HG02870 (cell line): ENCODE results near the gene ADAMTSL1.

Source experiments
- ATAC-seq: cut with Tn5 transposase; IDR thresholded peaks from one replicate; pipeline ENCODE4 v1.9.1; 2021; ENCODE audit warnings: mild to moderate bottlenecking, moderate library complexity; ENCODE audit not compliant: unreplicated experiment

The ADAMTSL1 gene

DNA sequence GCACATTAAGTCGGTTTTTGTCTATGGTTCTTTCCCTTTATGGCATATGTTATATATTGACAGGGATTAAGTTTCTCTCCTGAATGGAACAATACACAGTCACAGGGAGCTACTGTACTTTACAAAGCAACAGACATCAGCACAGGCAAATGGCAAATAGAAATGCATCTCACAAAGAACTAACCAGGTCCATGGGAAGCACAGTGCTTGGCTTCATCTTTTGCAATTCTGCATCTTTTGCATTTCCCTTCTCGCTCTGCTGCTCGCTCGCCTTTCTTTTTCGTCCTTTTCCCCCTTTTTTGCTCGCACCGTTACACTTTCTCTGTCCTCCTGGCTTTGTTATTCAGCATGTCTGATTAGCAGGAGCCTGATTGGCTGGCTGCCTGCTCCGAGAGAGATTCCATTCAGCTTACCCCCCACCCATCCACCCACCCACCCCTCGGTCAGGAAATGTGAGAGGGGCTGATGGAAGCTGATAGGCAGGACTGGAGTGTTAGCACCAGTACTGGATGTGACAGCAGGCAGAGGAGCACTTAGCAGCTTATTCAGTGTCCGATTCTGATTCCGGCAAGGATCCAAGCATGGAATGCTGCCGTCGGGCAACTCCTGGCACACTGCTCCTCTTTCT is at the start of gene ADAMTSL1:
ADAMTSL1 (plus strand) TSS at position 502 of the 628 bp plus-strand sequence; CDS start at position 582, 80 bp downstream.
- no peak for ATAC-seq

DNA sequence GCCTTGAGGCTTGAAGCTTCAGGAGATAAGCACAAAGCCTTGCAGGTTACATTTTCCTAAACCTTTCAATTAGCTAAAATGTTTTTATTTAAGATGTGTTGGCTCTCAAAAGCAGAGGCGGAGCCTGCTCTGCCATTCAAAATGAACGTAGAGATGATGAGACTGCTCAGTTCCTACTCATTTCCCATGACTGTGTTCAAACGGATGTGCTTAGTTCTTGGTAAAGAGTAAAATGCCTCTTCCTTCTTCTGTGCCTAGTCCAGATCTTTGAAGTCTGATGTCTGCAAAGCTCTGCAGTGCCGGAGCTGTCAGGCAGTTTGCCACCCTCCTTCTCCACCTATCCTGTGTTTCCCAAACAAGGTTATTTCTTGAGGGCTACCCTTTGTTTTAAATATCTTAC is 46.3 kb upstream of the ADAMTSL1 start:
- ATAC-seq: no peak

DNA sequence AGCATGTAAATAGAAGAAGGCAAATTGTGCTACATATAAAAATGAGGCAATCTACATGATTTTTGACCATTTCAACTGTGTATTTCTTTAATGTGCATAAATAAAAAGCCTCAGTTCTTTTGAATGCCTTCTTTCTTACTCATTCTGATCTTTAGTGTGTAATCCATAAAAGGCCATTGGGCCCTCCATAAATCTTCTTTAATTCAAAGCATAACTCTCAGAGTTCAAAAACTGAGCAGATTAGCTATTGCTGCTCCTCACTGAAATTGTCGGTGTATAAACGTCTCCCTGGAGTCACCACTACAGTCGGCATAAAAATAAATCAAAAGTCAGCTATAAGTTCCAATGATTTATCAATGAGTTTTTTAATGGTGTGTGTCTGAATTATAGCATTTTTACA is 45.3 kb upstream of the ADAMTSL1 start:
- ATAC-seq: no peak

DNA sequence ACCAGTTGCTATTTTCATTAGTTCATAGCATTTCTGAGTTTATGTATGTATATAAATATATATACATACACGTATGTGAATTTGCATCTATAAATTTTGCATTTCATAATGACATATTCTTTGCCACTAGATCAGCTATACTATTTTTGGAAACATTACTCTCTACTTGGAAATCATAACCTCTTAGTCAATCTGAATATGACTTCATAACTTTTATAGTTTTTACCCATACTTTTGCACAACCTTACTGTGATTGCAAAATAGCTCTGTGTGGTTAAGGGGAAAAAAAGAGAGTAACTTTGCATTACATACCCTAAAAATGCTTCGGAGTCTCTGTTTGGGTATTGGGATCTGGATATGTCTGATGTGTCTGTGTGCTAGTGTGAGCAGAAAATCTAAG is 44.9 kb upstream of the ADAMTSL1 start:
- no peak for ATAC-seq

GRCh38 chr9:18433620-18434019 is 40.3 kb upstream of the ADAMTSL1 start:
- no peak for ATAC-seq

DNA sequence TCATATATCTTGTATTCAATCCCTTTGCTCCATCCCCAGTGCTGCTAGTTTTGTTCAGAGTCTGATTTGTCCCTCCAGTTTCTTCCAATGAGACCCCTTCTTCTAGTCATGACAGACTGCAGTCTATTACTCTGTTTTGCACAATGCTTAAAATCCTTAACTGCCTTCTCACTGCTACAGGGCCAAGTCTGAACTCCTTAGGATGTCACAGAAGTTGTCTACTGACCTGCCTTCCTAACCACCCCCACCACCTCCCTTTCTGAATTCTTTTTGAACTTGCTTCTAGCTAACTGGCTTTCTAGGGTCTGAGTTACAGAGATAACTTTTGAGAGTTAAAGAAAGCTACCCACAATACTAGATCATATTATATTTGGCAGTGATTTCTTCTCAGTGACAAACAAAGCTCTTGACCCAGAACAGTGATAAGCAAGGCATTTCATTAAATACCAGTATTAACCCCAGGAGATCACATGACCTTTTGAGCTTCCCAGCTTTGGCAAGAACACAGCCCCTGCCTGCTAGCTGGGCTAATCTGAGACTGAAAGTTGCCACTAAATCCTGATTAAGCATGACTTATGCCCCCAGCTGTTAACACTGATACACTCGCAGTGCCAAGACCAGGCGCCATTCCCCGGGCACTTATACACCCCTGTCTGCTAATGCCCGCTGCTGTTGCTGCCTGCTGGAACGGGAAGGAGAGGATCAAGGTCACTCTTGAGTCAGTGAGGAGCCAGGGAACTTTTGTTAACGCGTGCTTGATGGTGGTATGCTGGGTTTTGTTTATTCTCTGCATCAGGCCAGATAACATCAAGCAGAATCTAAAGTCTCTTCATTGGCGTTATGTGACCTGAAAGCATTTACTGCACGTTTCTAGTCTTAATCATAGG is 36.4 kb upstream of the ADAMTSL1 start:
- ATAC-seq: no peak

- no peak for ATAC-seq
Measured at GRCh38 chr9:18438300-18438925, 35.5 kb upstream of the ADAMTSL1 start.

- ATAC-seq: no peak
Measured at GRCh38 chr9:18438951-18439350, 35.0 kb upstream of the ADAMTSL1 start.

DNA sequence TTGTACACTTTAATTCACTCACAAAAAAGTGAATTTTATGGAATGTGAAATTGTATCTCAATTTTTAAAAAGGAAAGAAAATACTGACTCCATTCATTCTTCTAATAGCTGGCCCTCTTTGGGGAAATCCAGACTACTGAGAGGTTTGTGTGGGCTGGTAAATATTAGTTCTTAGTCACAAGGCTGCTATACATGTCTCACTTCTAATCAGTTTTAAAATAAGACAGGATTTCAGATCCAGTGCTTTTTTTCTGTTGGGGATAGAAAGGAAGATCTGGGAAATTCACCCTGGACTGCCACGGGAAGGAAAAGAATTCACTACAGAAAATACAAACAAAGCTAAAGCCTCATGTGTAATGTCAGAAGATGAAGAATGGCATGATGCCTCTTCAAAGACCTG is 32.7 kb upstream of the ADAMTSL1 start:
- ATAC-seq: no peak

DNA sequence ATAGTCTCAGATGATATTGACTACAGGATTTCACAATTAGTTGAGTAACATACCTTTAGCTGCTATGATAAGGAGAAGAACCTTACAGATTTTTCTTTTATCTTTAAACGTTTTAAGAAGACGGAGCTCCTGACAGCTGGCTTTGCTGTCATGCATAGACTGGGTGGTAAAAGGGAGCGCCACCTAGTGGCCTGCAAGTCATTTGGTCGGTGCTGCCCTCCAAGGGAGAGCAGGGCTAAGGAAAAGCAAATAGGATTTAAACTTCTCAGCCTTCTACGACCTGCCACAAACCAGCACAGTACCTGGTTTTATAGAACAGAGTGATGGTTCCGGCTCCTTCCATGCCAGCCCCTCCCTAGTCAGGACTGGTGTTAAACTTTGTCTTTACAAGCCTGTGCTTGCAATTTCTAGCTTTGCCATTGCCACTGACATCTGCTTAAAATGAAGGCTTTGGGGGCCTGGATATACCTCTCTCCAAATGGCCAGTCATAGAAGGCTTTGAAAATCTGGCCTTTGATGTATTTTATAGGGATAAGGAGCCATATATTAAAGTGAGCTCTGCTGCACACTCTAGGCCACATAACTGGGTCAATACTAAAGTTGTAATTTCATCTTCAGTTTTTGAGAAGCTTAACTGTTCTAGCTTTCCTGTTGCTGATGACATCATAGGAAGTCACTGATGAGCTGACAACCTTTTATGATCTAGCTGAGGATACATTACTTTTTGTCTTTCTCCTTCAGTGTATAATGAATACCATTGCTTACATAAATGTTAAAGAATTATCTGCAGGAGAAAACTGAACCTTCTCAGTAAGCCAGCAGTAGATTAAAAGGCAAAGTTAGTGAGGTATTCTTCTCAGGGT is 31.1 kb upstream of the ADAMTSL1 start:
- peak; percentile 94 for ATAC-seq

DNA sequence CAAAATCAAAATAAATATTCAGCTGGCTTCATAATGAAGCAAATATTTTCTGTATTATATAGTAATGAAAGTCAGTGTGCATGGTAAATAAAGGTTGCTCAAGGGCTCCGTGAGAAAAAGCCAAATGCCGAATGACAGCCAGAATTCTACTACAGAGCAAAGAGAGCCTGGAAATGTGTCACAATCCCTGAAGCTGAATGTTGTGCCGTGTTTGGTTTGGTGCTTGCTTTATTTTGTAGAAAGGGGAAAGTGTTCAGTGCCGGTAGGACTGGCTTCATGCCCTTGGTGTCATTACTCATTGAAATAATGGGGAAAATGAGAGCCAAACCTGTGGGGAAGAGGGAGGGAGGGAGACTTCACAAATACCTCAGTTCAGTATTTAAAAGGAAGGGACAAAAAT is 26.8 kb upstream of the ADAMTSL1 start:
- ATAC-seq: no peak

GRCh38 chr9:18447541-18447940 is 26.4 kb upstream of the ADAMTSL1 start:
- no peak for ATAC-seq

GRCh38 chr9:18448101-18448500 is 25.9 kb upstream of the ADAMTSL1 start:
- ATAC-seq: no peak

DNA sequence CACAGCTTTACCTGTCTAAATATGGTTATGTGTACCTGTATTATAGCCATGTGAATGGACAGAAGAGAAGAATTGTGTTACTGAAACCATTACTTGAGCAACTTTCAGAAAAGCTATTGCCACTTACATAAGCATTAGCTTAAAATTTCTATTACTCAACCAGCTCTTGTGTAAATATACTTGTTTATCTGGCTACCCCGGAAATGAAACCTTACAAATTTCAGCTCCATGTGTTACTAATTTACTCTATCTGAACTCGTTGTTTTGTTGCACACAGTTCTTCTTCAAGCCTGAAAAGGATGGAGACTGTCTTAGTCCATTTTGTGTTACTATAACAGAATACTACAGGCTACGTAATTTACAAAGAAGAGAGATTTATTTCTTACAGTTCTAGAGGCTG is 22.5 kb upstream of the ADAMTSL1 start:
- no peak for ATAC-seq

DNA sequence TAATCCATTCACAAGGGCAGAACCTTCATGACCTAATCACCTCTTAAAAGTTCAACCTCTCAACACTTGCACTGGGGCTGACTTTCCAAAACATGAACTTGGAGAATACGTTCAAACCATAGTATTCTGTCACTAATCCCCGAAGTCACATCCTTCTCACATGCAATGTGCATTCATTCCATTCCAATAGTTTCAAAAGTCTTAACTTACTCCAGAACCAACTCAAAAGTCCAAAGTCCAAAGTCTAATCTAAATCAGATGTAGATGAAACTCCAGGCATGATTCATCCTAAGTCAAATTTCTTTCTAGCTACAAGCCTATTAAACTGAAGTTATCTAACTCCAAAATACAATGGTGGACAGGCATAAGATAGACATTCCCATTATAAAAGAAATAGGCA is 21.7 kb upstream of the ADAMTSL1 start:
- ATAC-seq: no peak

DNA sequence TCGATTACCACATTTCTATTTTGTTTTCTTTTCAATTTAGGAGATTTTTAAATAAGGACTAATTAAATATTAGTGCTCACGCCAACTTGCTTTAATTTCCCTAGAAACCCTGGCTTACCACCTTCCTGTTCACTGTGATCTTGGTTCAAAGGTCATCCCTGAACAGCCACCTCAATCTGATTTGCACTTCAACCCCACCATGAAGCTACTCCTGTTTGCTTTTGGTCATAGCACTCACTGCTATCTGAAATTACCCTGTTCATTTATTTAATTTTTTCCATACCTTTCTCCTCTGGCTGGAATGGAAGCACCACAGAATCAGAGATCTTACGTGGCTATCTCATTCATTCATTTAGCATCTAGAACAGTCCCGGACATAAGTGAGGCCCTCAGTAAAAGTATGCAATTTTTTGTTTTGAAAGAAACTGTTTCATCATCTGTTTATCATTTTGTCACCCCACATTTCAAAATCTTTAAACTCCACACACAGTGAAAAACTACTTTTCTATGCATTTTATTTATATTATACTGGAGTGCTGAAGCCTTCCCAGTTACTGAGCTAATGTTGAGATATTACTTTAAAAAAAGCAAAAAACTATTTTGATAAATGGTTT is 17.2 kb upstream of the ADAMTSL1 start:
- ATAC-seq: no peak

GRCh38 chr9:18457510-18457909 is 16.4 kb upstream of the ADAMTSL1 start:
- no peak for ATAC-seq

DNA sequence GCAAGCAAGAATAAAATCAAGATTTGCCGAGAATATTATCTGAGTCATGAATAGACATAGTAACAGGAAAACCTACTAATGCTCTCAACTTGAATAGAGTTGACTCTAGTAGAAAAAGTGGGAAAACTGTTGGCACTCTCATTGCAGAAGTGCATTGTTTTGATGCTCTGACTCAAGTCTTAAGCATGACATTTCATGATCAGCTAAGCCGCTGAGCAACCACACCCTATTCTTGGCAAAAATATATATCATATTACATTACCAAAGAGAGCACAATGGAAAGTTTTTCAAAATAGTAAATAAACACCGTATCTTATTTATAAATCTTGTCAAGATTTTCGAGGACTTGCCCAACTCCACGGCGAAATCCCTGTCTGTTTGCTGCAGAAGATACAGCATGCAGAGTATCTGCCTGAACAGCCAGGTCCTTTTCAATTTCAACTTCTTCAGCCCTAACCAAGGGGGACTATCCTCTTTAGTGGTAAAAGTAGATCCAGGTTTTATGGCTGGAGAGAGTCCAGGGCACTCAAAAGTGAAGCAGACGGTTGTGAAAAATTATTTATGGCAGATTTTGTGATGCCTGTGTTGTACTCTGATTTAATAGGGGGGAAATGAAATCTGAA is 13.9 kb upstream of the ADAMTSL1 start:
- ATAC-seq: no peak

- ATAC-seq: no peak
Measured at GRCh38 chr9:18461496-18461895, 12.5 kb upstream of the ADAMTSL1 start.

- ATAC-seq: no peak
Measured at GRCh38 chr9:18463991-18464390, 10.0 kb upstream of the ADAMTSL1 start.
